ENCODE data around the gene RUNX2.

DNA sequence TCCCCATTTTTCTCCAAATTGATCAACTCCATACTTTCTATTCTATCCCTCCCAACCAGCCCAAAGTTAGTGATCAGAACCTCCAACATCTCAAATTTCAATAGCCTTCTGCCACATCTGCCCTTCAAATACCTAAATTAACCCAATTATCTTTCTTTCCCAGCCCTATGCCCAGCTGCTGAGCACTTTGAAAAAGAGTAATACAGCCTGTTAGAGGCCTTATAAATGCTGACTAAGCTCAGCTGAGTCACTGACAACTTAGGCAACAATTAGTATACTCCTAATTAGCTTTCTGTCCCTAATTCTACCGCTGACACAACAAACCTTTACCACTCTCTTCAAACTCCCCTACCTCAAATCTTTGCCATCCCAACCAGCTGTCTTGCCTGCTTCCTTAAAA, 23.5 kb downstream of the RUNX2 start:
- TF ChIP-seq, protein P1, sequence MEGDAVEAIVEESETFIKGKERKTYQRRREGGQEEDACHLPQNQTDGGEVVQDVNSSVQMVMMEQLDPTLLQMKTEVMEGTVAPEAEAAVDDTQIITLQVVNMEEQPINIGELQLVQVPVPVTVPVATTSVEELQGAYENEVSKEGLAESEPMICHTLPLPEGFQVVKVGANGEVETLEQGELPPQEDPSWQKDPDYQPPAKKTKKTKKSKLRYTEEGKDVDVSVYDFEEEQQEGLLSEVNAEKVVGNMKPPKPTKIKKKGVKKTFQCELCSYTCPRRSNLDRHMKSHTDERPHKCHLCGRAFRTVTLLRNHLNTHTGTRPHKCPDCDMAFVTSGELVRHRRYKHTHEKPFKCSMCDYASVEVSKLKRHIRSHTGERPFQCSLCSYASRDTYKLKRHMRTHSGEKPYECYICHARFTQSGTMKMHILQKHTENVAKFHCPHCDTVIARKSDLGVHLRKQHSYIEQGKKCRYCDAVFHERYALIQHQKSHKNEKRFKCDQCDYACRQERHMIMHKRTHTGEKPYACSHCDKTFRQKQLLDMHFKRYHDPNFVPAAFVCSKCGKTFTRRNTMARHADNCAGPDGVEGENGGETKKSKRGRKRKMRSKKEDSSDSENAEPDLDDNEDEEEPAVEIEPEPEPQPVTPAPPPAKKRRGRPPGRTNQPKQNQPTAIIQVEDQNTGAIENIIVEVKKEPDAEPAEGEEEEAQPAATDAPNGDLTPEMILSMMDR (conservative IDR thresholded peaks at IDR 0.05; ENCODE audit: low read depth, low read length), result no peak
- no peak for TF ChIP-seq EZH2 (IDR thresholded peaks at IDR 0.05; ENCODE audit: low read length, unreplicated experiment)

All from PC-3 (cell line).